Body of pancreas (tissue), 4 donors: ENCODE results near the gene BCL11B. TPM values are rescaled to one million over a fixed set of nuclear protein-coding genes. Genes with fewer than 3 reads are reported as not detected.

Experiments used
- ATAC-seq: fragments of 150-250 bp; one replicate; pipeline ENCODE4 v1.9.1; 2016
- DNase-seq, 4 donors: peaks; one replicate each; pipeline ENCODE4 v3.0.0-alpha.2; 2019
- H3K27ac ChIP-seq, 4 donors: fragments of 200-600 bp; sonication (generic); 1 replicate in 3 of 4; 2 replicates in 1 of 4; pipeline versions ENCODE4 v1.5.1 to v1.6.1; 2016 to 2019; ENCODE audit warnings: mild to moderate bottlenecking in 1 of 4, mixed read lengths in 1 of 4, moderate library complexity in 1 of 4
- H3K27me3 ChIP-seq, 2 donors: fragments of 200-600 bp; sonication (generic); one replicate each; pipeline ENCODE4 v1.6.0; 2016; ENCODE audit warnings: mild to moderate bottlenecking in 1 of 2
- H3K36me3 ChIP-seq, 2 donors: fragments of 200-600 bp; sonication (generic); replicated peaks in 1 of 2; 2 replicates each; pipeline ENCODE4 v1.5.1; 2016; ENCODE audit warnings: low read depth in 2 of 2; ENCODE audit not compliant: insufficient read depth in 1 of 2
- H3K4me1 ChIP-seq: fragments of 200-600 bp; sonication (generic); one replicate; pipeline ENCODE4 v1.6.0; 2016
- H3K4me3 ChIP-seq, 2 donors: fragments of 200-600 bp; sonication (generic); 1 replicate in 1 of 2; 2 replicates in 1 of 2; pipeline ENCODE4 v1.5.1; 2016 to 2019
- H3K9me3 ChIP-seq, 3 donors: fragments of 200-600 bp; sonication (generic); 1 replicate in 2 of 3; 2 replicates in 1 of 3; pipeline ENCODE4 v1.5.1; 2016
- POLR2A ChIP-seq, 3 donors: fragments of 450-650 bp; IDR thresholded peaks; one replicate each; pipeline ENCODE4 v1.6.1; 2016; ENCODE audit warnings: antibody characterized with exemption in 3 of 3, mild to moderate bottlenecking in 2 of 3
- whole genome bisulfite sequencing, 2 donors: methylation state at CpG; one replicate each; pipeline ENCODE4 v1.1.5; 2017; 5-methylcytosine and 5-hydroxymethylcytosine counted together
- intact Hi-C: fragments of 100-400 bp; cut with DNase I; formaldehyde crosslinking; loops from one replicate; pipeline ENCODE4 v1.15.1; 2023
- total RNA-seq, 2 donors: library from RNA; depleted of rRNA; stranded (reverse); fragments of >200 nt; gene quantifications; one replicate each; pipeline ENCODE4 v1.1.0, GENCODE V29; 2016
- TF ChIP-seq, protein P1 (sequence below), 7 experiments: fragments of 450-650 bp in 4 of 7; fragments of 200-600 bp in 3 of 7; sonication (generic) in 3 of 7; IDR thresholded peaks; one replicate each; pipeline ENCODE4 v1.5.1; 2016 to 2019; ENCODE audit warnings: antibody characterized with exemption in 7 of 7

The BCL11B gene
- total RNA-seq, 2 donors from 2014 or later: 0.78 TPM; not detected in 1

- Histone ChIP-seq H3K4me1 (no peaks in the 10 kb centered on the region), H3K27ac (no peak overlapping the region), H3K9me3 (no peaks in the 10 kb centered on the region), H3K4me3 (no peak overlapping the region), H3K27me3 (no peaks in the 10 kb centered on the region), H3K36me3 (no peaks in the 10 kb centered on the region)
- TF ChIP-seq, protein P1, sequence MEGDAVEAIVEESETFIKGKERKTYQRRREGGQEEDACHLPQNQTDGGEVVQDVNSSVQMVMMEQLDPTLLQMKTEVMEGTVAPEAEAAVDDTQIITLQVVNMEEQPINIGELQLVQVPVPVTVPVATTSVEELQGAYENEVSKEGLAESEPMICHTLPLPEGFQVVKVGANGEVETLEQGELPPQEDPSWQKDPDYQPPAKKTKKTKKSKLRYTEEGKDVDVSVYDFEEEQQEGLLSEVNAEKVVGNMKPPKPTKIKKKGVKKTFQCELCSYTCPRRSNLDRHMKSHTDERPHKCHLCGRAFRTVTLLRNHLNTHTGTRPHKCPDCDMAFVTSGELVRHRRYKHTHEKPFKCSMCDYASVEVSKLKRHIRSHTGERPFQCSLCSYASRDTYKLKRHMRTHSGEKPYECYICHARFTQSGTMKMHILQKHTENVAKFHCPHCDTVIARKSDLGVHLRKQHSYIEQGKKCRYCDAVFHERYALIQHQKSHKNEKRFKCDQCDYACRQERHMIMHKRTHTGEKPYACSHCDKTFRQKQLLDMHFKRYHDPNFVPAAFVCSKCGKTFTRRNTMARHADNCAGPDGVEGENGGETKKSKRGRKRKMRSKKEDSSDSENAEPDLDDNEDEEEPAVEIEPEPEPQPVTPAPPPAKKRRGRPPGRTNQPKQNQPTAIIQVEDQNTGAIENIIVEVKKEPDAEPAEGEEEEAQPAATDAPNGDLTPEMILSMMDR (IDR thresholded peaks at IDR 0.05): no peak
- no peak for TF ChIP-seq POLR2A (IDR thresholded peaks at IDR 0.05)
- DNase-seq (no peak), ATAC-seq (no peak)
- intact Hi-C loops: no loop called here
- WGBS, 2 donors: 75 to 77% methylated on average over 11 of the region's 11 CpGs
These were observed 90.8 kb downstream of the BCL11B start for GRCh38 chr14:99181241-99181640.

DNA sequence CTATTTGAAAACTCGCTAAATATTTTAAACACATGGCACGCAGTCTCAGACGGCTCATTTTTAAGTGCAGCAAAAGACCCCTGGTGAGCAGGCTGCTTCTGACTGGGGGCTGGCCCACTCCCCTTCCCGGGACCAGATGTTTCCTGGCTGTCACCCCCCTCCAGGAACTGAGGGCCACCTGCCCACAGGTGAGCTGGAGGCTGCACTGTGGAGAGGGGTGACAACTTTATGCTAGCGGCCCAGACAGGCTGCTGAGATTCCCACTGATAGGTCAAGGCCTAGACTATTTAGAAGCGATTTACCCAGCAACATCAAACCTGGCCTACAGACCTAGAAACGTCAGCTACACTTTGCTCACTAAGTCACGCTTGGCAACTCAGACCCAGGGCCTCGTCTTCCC is 92.1 kb downstream of the BCL11B start:
- no peaks in the 10 kb centered on the region for H3K36me3 ChIP-seq
- 69 to 74% methylated on average over 8 to 9 of the region's 9 CpGs for WGBS, 2 donors
- no peak overlapping the region for H3K27ac ChIP-seq
- H3K27me3 ChIP-seq: no peaks in the 10 kb centered on the region
- ATAC-seq (no peak), DNase-seq (no peak)
- H3K9me3 ChIP-seq: no peaks in the 10 kb centered on the region
- H3K4me3 ChIP-seq: no peak overlapping the region
- intact Hi-C loops: no loop called here
- TF ChIP-seq POLR2A (IDR thresholded peaks at IDR 0.05): no peak
- TF ChIP-seq, protein P1 (IDR thresholded peaks at IDR 0.05): no peak
- no peaks in the 10 kb centered on the region for H3K4me1 ChIP-seq

DNA sequence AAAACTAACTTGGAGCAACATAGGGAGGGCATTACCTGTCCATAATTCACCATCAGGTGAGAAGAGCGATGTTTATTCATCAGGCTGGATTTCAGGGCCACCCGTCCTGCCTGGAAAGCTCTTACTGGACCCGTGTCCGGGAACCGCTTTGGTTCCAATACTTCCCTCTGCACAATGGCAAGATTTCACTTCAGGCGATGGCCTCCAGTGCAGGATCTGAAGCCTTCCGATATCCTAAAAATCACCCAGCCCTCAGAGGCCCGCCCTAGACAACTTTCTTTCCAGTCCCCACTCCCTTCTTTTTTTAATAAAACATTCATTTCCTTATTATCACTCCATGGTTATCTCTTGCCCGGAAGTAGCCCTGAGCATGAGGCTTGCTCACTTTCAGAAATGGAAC is 92.5 kb downstream of the BCL11B start:
- 88 to 92% methylated on average over 9 of the region's 9 CpGs for WGBS, 2 donors
- ATAC-seq (no peak), DNase-seq (no peak)
- H3K27ac ChIP-seq: no peak overlapping the region
- H3K27me3 ChIP-seq: no peaks in the 10 kb centered on the region
- H3K9me3 ChIP-seq: no peaks in the 10 kb centered on the region
- no peaks in the 10 kb centered on the region for H3K4me1 ChIP-seq
- H3K4me3 ChIP-seq: no peak overlapping the region
- H3K36me3 ChIP-seq: no peaks in the 10 kb centered on the region
- intact Hi-C loops: no loop called here
- no peak for TF ChIP-seq POLR2A (IDR thresholded peaks at IDR 0.05)
- TF ChIP-seq, protein P1 (IDR thresholded peaks at IDR 0.05): no peak

DNA sequence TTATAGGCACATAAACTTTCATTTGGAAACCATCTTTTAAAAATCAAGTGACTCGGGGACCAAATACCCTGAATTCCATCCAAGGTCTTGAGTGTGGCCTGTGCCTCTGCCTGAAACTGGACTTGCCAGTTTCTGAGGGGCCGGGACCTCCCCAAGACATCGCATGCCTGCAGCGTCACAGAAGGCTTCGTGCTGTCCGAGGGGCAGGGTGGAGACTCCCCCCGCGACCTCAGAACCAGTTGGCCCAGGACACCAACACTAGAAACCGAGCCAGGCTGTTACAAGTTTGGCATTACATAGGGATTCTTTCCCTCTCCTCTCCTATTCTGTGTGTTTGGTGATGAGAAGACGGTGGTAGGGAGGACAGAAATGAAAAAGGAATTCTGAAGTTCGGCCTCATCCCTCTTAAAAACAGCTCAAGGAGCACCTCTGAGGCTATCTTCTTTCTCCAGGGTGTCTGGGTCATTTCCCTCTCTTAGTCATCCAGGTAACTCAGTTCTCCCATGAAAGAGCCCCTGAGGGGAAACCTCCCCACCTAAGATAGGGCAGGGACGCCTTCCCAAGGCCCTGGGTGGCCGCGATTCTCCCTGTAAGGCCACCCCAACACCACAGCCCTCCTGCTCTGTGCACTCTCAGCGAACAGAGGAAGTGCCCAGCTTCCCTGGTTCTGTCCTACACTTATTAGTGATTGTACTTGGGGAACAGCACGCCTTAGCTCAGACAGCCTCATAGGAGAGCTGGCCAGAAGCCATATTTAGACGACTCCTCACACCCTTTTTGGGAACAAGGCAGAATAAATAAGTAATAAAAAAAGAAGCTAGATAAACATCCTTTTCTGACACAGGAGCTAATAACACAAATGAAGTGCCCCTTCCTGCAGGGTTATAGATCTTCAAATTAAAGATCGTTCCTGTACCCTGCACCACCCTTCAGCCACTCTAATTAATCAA is 93.8 kb downstream of the BCL11B start:
- no peak for TF ChIP-seq POLR2A (IDR thresholded peaks at IDR 0.05)
- TF ChIP-seq, protein P1 (IDR thresholded peaks at IDR 0.05): no peak
- 52 to 65% methylated on average over 10 to 18 of the region's 18 CpGs for WGBS, 2 donors
- no peaks in the 10 kb centered on the region for H3K27me3 ChIP-seq
- H3K4me1 ChIP-seq: no peaks in the 10 kb centered on the region
- intact Hi-C loops: no loop called here
- no peak overlapping the region for H3K4me3 ChIP-seq
- H3K9me3 ChIP-seq: no peaks in the 10 kb centered on the region
- ATAC-seq: no peak
- H3K36me3 ChIP-seq: no peaks in the 10 kb centered on the region
- no peak overlapping the region for H3K27ac ChIP-seq
- DNase-seq: no peak
